Left lung (tissue), 10 donors: Measurements from ENCODE around the gene CTNNA1. TPM values are rescaled to one million over a fixed set of nuclear protein-coding genes. Genes with fewer than 3 reads are reported as not detected.

Source experiments
- ATAC-seq: fragments of 200-7000 bp; cut with Tn5 transposase; one replicate; pipeline ENCODE4 v1.9.1; 2020; ENCODE audit warnings: moderate library complexity
- DNase-seq, 4 donors: peaks; one replicate each; pipeline ENCODE4 v3.0.0-alpha.2; 2013 to 2020
- H3K27ac ChIP-seq, 2 donors: fragments of 200-600 bp; sonication (generic) in 1 of 2; one replicate each; pipeline versions ENCODE4 v1.5.0 to v1.8.0; 2020 to 2021
- H3K27me3 ChIP-seq, 2 donors: fragments of 200-600 bp; sonication (generic) in 1 of 2; one replicate each; pipeline versions ENCODE4 v1.5.0 to v1.8.0; 2020 to 2021
- H3K36me3 ChIP-seq, 2 donors: fragments of 200-600 bp; sonication (generic) in 1 of 2; one replicate each; pipeline versions ENCODE4 v1.5.0 to v1.8.0; 2020 to 2021
- H3K4me1 ChIP-seq, 2 donors: fragments of 200-600 bp; one replicate each; pipeline ENCODE4 v1.8.0; 2021
- H3K4me3 ChIP-seq, 2 donors: fragments of 200-600 bp; sonication (generic) in 1 of 2; one replicate each; pipeline versions ENCODE4 v1.5.0 to v1.8.0; 2020 to 2021; ENCODE audit warnings: mild to moderate bottlenecking in 1 of 2
- H3K9me3 ChIP-seq, 2 donors: fragments of 200-600 bp; sonication (generic) in 1 of 2; one replicate each; pipeline versions ENCODE4 v1.5.0 to v1.8.0; 2020 to 2021
- intact Hi-C, 2 donors: fragments of 100-400 bp; cut with DNase I; formaldehyde crosslinking; loops; one replicate each; pipeline versions ENCODE4 v1.11.2 to v1.14.2; 2022
- polyA plus RNA-seq, 6 donors: library from polyadenylated mRNA; unstranded; fragments of 120-200 nt; gene quantifications; one replicate each; pipeline ENCODE4 v1.2.1, GENCODE V29; 2013; ENCODE audit not compliant: insufficient read length in 6 of 6
- total RNA-seq, 2 donors: library from RNA; stranded (reverse); fragmentation: NEBNext Ultra II Directional; extraction: Animal tissue kit (Norgen Biotek cat#: 25700); gene quantifications; one replicate each; pipeline ENCODE4 v1.2.1, GENCODE V29; 2021
- TF ChIP-seq, protein P1 (sequence below), 2 donors: fragments of 200-600 bp; sonication (generic) in 1 of 2; IDR thresholded peaks; one replicate each; pipeline versions ENCODE4 v1.5.0 to v1.8.0; 2021; ENCODE audit warnings: antibody characterized with exemption in 2 of 2
- donor health status: DM: no; HTN: yes; CAD: no.
- donor health status: DM: no; HTN: no; CAD: no.

The CTNNA1 gene
- total and polyA plus RNA-seq, 8 donors, result 309 to 443 (median 366) TPM

DNA sequence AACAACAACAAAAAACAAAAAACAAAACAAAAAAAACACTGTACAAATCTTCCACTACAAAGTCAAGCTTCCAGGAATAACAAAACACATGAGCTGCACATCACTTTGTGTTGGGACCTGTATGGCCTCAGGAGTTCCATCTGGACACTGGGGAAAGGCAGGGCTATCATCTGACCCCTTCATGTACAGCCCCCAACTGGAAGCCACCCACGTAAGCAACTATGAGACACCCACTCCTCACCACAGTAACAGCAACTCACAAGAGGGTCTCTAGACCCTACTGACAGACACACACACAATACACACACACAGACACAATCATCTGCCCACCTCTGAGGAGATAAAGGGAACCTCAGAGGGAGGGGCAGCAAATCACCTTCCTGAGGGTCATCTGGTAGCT is 203.6 kb downstream of the CTNNA1 start:
- ATAC-seq (no peak), DNase-seq (no peak)
- no peak overlapping the region for H3K4me3 ChIP-seq
- H3K9me3 ChIP-seq, result no peaks in the 10 kb centered on the region
- intact Hi-C loops, result no loop called here
- H3K27ac ChIP-seq, result no peak overlapping the region
- TF ChIP-seq, protein P1, sequence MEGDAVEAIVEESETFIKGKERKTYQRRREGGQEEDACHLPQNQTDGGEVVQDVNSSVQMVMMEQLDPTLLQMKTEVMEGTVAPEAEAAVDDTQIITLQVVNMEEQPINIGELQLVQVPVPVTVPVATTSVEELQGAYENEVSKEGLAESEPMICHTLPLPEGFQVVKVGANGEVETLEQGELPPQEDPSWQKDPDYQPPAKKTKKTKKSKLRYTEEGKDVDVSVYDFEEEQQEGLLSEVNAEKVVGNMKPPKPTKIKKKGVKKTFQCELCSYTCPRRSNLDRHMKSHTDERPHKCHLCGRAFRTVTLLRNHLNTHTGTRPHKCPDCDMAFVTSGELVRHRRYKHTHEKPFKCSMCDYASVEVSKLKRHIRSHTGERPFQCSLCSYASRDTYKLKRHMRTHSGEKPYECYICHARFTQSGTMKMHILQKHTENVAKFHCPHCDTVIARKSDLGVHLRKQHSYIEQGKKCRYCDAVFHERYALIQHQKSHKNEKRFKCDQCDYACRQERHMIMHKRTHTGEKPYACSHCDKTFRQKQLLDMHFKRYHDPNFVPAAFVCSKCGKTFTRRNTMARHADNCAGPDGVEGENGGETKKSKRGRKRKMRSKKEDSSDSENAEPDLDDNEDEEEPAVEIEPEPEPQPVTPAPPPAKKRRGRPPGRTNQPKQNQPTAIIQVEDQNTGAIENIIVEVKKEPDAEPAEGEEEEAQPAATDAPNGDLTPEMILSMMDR (IDR thresholded peaks at IDR 0.05), result no peak
- no peaks in the 10 kb centered on the region for H3K36me3 ChIP-seq
- H3K4me1 ChIP-seq, result peaks cover 19 to 27% of the 10 kb centered on the region in 2 donors
- no peaks in the 10 kb centered on the region for H3K27me3 ChIP-seq

DNA sequence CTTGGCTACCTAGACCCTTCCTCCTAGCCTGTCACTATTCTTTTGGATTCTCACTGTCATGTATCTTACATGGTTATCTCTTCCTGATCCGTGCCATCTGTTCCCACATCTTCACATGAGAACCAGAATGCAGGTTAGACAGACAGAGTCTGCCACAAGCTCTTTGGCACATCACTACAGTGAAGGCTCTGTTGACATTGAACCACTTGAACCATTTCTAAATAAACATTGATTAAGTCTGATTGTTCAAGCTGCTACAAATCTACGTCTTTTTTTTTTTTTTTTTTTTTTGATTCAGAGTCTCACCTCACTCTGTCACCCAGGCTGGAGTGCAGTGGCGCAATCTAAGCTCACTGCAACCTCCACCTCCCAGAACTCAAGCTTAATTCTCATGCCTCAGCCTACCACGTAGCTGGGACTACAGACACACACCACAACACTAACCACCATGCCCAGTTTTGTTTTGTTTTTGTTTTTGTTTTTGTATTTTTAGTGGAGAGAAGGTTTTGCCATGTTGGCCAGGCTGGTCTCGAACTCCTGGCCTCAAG is 207.0 kb downstream of the CTNNA1 start:
- DNase-seq, result no peak
- TF ChIP-seq, protein P1 (IDR thresholded peaks at IDR 0.05), result no peak
- intact Hi-C loops, result no loop called here
- peak; percentile 84 for ATAC-seq
- H3K27ac ChIP-seq, result no peak overlapping the region
- no peaks in the 10 kb centered on the region for H3K36me3 ChIP-seq
- no peak overlapping the region for H3K4me3 ChIP-seq
- no peaks in the 10 kb centered on the region for H3K9me3 ChIP-seq
- no peaks in the 10 kb centered on the region for H3K27me3 ChIP-seq
- H3K4me1 ChIP-seq, result peaks cover 0 to 14% of the 10 kb centered on the region in 2 donors

DNA sequence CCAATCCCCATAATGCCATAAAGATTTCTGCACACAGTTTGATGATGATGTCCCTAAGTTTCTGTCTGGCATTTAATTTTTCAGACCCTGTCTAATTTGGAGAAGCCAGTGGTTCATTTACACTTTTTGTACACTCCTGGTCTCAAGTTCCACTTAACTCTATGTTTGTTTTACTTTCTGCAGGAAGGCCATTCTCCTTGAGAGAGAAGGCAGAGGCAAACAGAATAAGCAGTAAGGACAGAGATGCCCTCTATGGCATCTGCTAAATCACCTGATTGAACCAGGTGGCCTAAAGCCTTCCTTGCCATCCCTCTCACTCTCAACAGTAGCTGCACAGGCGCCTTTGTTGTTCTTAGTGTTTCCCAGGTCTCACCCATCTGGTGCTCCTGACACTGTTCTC is 208.0 kb downstream of the CTNNA1 start:
- TF ChIP-seq, protein P1 (IDR thresholded peaks at IDR 0.05), result no peak
- DNase-seq, result no peak

DNA sequence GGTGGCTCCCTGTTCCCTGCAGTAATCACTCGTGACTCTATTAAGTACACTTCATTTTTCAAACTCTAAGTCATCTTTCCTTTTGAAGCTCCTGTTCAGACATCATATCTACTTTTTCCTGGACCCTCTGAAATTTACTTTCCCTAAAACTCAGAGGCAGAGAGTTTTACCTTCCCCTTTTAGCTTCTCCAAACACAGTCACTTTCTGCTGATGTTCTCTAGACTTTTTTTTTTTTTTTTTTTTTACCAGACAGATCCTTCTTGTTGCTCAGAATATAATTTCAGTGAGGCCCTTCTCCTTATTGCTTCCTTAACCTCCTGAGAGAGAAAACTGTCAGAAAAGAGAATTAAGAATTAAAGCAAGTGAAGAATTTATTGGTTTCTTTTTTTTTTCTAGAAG is 208.5 kb downstream of the CTNNA1 start:
- DNase-seq (no peak), ATAC-seq (no peak)
- Histone ChIP-seq H3K4me3 (no peak overlapping the region), H3K36me3 (no peaks in the 10 kb centered on the region), H3K4me1 (peaks cover 0 to 14% of the 10 kb centered on the region in 2 donors), H3K27me3 (no peaks in the 10 kb centered on the region), H3K9me3 (no peaks in the 10 kb centered on the region), H3K27ac (no peak overlapping the region)
- intact Hi-C loops, result no loop called here
- TF ChIP-seq, protein P1 (IDR thresholded peaks at IDR 0.05), result no peak

More for the DNA sequence above, 208.0 kb downstream of the CTNNA1 start:
- no peaks in the 10 kb centered on the region for H3K36me3 ChIP-seq
- H3K4me3 ChIP-seq, result no peak overlapping the region
- no peaks in the 10 kb centered on the region for H3K27me3 ChIP-seq
- H3K27ac ChIP-seq, result no peak overlapping the region
- intact Hi-C loops, result no loop called here
- H3K9me3 ChIP-seq, result no peaks in the 10 kb centered on the region
- H3K4me1 ChIP-seq, result peaks cover 0 to 14% of the 10 kb centered on the region in 2 donors
- peak; percentile 75 for ATAC-seq

DNA sequence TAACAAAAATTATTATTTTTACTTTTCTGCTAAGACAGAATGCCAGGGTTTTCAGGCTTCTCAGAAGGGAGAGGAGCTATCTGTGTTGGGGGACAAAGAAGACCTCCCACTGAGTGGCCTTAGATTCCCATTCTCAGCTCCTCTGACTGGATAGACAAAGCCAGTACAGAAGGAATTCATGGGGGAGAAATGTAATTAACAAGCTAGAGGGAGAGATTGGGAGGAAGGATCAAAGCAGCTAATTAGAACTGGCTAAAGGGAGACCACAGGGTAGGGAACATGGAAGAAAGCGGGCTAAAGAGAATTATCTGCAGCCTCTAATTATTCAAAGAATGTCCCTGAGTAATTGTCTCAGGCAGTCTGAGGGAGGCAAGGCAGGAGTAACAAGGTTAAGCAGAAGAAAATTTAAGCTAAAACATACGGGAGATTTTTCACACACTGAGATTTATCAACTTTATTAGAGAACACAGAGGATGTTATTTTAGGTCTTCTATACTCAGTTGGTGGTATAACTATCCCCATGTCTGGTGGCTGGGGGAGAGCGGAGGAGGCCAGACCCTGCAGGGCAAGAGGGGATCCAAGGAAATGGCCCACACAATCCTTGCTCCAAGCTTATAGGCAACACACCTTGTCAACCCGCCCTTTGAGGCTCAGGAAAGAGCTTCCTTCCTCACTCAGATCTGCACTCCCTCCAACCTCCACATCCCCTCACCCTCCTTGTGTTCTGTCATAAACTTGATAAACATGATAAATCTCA is 209.6 kb downstream of the CTNNA1 start:
- intact Hi-C loops, result no loop called here
- Histone ChIP-seq H3K27ac (no peak overlapping the region), H3K4me3 (no peak overlapping the region), H3K4me1 (peaks cover 0 to 14% of the 10 kb centered on the region in 2 donors), H3K27me3 (no peaks in the 10 kb centered on the region), H3K9me3 (no peaks in the 10 kb centered on the region), H3K36me3 (no peaks in the 10 kb centered on the region)
- ATAC-seq, result no peak
- TF ChIP-seq, protein P1 (IDR thresholded peaks at IDR 0.05), result no peak
- no peak for DNase-seq
